ENCODE results near the gene RPTOR. TPM values are rescaled to one million over a fixed set of nuclear protein-coding genes. Genes with fewer than 3 reads are reported as not detected.

The RPTOR gene
- total RNA-seq, 1 donor from 2014 or later: 21.8 TPM

GRCh38 chr17:80689129-80689619 is 144.5 kb downstream of the RPTOR start:
- Histone ChIP-seq H3K4me3 (no peak overlapping the region), H3K36me3 (peaks cover 5% of the 10 kb centered on the region), H3K27me3 (ENCODE audit: low read depth) (no peaks in the 10 kb centered on the region), H3K9me3 (replicated peaks) (no peaks in the 10 kb centered on the region), H3K27ac (replicated peaks) (no peak overlapping the region), H3K4me1 (no peaks in the 10 kb centered on the region)
- DNase-seq: no peak
- intact Hi-C loops (cut with micrococcal nuclease): no loop called here
- TF ChIP-seq CTCF (IDR thresholded peaks at IDR 0.05; ENCODE audit: borderline replicate concordance): no peak

- no peak overlapping the region for H3K4me3 ChIP-seq
- no peak for TF ChIP-seq CTCF (IDR thresholded peaks at IDR 0.05; ENCODE audit: borderline replicate concordance)
- peaks cover 5% of the 10 kb centered on the region for H3K36me3 ChIP-seq
- no peaks in the 10 kb centered on the region for H3K9me3 ChIP-seq (replicated peaks)
- H3K4me1 ChIP-seq: peaks cover 18% of the 10 kb centered on the region
- no peak for DNase-seq
- intact Hi-C loops (cut with micrococcal nuclease): no loop called here
- no peaks in the 10 kb centered on the region for H3K27me3 ChIP-seq (ENCODE audit: low read depth)
- H3K27ac ChIP-seq (replicated peaks): no peak overlapping the region
Measured at GRCh38 chr17:80691784-80692183, 147.1 kb downstream of the RPTOR start.

GRCh38 chr17:80692931-80693467 is 148.4 kb downstream of the RPTOR start:
- Histone ChIP-seq H3K4me3 (no peak overlapping the region), H3K9me3 (replicated peaks) (no peaks in the 10 kb centered on the region), H3K27ac (replicated peaks) (no peak overlapping the region), H3K4me1 (peaks cover 18% of the 10 kb centered on the region), H3K36me3 (peaks cover 5% of the 10 kb centered on the region), H3K27me3 (ENCODE audit: low read depth) (no peaks in the 10 kb centered on the region)
- intact Hi-C loops (cut with micrococcal nuclease): no loop called here
- DNase-seq: no peak
- no peak for TF ChIP-seq CTCF (IDR thresholded peaks at IDR 0.05; ENCODE audit: borderline replicate concordance)

- H3K27me3 ChIP-seq (ENCODE audit: low read depth): no peaks in the 10 kb centered on the region
- H3K27ac ChIP-seq (replicated peaks): no peak overlapping the region
- H3K36me3 ChIP-seq: peaks cover 3% of the 10 kb centered on the region
- no peaks in the 10 kb centered on the region for H3K9me3 ChIP-seq (replicated peaks)
- DNase-seq: no peak
- peaks cover 18% of the 10 kb centered on the region for H3K4me1 ChIP-seq
- intact Hi-C loops (cut with micrococcal nuclease): no loop called here
- no peak overlapping the region for H3K4me3 ChIP-seq
- TF ChIP-seq CTCF (IDR thresholded peaks at IDR 0.05; ENCODE audit: borderline replicate concordance): no peak
Measured at GRCh38 chr17:80693511-80693910, 148.9 kb downstream of the RPTOR start.

- no peak for TF ChIP-seq CTCF (IDR thresholded peaks at IDR 0.05; ENCODE audit: borderline replicate concordance)
Measured at GRCh38 chr17:80694085-80694991, 149.7 kb downstream of the RPTOR start.

More at GRCh38 chr17:80694085-80694991, 149.7 kb downstream of the RPTOR start:
- H3K27ac ChIP-seq (replicated peaks): no peak overlapping the region
- H3K36me3 ChIP-seq: no peaks in the 10 kb centered on the region
- H3K9me3 ChIP-seq (replicated peaks): no peaks in the 10 kb centered on the region
- intact Hi-C loops (cut with micrococcal nuclease): no loop called here
- no peak for DNase-seq
- no peaks in the 10 kb centered on the region for H3K27me3 ChIP-seq (ENCODE audit: low read depth)
- H3K4me3 ChIP-seq: no peak overlapping the region
- peaks cover 18% of the 10 kb centered on the region for H3K4me1 ChIP-seq
